Measurements from ENCODE around the gene ATRNL1.

ATRNL1 gene

GRCh38 chr10:115998301-115998700 lies 905.1 kb downstream of the ATRNL1 start:
- DNase-seq = no peak
